Middle frontal gyrus (tissue), 1 donor: ENCODE data around the gene ABRAXAS1.

Experiments
- DNase-seq: peaks from one replicate; pipeline ENCODE4 v3.0.0-alpha.2; 2015; ENCODE audit warnings: low spot score; ENCODE audit errors: extremely low spot score

Gene ABRAXAS1

DNA sequence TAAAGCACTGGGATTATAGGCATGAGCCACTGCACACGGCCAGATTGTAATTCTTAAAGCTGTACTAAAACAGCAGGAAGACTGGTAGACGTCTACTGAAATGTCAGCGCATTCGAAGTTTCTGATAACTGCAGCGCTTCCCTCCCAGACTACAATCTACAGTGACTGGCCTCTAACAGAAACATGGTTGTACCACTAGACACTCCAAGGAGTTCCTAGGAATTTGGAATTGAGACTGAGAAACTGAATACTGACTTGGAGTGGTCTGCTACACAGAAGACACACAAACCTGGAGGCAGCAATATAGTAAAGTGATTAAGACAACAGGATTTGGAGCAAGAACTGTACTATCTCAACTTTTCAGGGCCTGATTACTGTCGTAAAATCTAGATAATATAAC, 30.2 kb downstream of the ABRAXAS1 start:
- no peak for DNase-seq

DNA sequence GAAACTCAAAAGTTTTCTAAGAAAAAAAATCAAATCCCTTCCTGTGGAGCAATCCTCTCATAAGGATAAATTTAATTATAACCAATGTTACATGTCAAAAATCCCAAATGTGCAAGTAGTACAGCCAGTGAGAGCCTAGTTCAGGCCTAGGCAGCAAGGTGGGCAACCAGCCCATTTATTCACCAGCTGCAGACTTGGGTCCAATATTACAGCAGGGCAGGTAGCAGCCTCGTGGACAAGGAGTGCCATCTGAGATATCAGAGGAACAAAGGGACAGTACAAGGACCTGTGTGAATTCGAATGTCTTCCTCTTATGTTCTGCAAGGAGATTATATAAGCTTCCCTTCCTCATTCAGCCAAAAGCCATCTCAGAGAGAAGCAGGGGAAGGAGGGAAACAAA, 35.9 kb downstream of the ABRAXAS1 start:
- DNase-seq = no peak

DNA sequence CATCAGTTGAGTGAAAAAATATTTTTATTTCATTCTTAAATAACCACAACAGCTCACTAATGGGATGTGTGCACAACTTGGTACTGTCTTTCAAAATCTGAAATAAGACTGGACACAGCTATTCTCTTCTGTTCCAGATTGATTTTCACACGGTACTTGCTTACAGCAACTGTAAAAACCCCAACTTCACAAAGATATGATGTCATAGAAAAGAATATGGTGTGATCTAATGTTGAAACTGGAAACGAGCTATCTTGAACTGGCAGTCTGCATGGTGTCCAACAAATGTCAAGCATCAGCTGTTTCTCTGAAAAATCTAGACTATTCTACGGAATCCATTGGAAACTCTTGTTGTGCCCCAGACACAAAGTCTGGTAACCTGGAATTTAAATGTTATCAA, 44.0 kb downstream of the ABRAXAS1 start:
- no peak for DNase-seq

DNA sequence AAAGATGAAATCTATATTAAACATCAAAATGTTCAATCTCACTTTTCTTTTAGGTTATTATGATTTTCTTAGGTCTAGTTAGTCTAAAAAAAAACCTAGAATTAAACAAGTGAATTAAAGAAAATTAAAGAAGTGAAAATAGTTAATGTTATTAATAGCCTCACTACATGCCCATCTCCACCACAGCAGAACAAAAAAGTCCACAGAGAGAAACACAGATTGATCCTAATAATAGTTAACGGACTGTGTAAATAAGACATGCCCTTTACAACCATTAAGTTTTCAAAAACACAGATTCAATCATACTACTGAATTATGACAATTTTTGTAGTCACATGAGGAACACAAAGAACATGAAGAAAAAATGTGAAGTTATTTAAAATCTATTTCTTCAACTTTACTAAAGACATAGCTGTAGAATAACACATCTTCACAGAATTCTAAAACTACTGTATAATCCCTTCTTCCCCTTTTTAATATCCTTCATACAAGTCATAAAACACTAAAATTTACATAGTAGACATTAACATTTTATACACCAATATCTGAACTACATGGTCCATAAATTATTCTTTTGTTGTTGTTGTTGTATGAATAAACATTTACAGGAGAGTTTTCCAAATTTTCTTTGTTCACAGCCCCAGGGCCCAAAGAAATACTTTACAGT, 44.6 kb downstream of the ABRAXAS1 start:
- no peak for DNase-seq

DNA sequence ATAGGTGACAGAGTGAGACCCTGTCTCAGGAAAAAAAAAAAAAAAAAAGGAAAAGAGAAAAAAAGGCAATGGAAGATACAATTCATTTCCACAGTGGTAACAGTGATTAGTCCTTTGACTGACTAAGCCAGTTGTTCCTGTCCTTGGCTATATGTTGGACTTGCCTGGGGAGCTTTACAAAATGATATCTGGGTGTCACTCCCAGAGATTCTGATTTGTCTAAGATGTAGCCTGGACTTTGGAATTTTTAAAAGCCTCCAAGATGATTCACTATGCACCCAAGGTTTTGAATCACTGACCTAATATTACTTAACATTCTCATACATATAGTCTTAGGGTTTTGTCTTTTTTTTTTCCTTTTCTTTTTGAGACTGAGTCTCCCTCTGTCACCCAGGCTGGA, 46.2 kb downstream of the ABRAXAS1 start:
- DNase-seq = no peak

DNA sequence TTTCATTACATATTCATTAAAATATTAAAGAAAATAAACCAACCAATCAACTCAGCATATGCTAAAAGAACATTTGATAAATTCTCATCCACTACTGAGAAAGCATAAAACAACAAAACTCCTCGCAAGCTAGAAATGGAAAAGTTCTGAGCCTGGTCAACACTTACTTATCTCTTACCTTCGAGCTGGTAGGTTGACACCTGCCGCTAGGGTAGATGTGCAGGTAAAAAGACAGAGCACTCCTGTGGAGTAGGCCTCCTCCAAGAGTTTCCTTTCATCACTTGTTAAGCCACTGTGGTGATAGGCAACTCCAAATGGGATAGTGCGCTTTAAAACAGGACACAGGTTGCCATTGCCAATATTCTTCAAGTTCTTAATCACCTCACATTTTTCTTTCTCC, 48.2 kb downstream of the ABRAXAS1 start:
- no peak for DNase-seq

DNA sequence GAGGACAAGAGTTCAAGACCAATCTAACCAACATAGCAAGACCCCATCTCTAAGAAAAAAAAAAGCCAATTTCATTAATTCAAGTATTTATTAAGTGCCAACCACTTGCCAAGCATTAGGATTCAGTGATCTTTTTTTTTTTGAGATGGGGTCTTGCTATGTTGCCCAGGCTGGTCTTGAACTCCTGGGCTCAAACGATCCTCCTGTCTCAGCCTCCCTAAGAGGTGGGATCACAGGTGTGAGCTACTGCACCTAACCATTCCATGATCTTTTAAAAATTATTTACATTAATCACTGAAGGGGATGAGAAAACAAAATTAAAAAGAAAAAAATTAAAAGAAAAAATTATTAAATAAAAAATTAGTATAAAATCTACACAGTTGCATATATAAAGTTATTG, 53.7 kb downstream of the ABRAXAS1 start:
- DNase-seq = no peak

DNA sequence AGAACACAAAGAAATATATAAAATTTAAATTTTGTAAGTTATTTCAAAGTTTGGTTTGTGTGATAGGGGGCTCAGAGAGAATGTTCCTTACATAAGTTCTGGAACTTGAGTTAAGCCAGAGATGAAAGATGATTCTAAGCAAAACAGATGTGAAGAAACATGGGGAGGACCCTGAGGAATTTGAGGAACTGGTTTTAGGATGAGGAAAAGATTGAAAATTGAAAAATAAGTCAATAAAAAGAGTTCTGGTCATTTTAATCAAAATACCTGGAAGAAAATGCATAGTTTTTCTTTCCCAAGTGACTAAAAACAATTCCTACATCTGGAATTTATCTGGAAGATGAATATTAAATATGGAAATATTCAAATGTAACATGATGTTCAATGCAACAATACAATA, 66.7 kb downstream of the ABRAXAS1 start:
- no peak for DNase-seq

DNA sequence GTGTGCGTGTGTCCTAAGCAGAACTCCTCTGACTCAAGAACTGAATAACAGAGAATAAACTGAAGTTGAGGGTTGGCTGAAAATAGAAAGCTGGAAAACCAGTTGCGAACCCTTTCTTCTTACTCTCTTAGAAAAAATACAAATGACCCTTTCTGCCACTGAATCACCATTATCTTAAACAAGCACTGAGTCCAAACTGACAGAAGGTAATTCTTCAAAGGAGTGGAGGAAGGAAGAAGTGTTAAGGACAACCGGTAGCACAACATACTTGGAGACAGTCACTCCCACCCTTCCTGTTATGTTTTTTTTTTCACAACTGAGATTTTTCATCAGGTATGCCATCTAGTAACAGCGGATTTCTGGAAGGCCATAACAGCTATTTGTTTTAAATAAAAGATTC, 67.3 kb downstream of the ABRAXAS1 start:
- no peak for DNase-seq

DNA sequence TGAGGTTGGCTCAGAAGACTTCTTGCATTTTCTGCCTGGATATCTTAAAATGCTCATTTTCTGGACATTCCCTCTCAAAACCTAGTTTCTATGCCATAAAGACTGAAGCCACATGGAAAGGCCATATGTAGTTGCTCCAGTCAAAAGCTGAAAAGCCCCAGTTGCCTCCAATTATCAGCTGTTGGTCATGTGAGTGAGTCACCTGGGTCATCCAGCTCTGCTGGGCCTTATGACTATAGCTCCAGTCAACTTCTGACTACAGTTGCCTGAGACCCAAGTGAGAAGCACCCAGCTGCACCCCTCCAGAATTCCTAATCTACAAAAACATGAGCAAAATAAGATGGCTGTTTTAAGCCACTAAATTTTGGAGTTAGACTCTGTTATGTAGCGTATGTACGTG, 71.2 kb downstream of the ABRAXAS1 start:
- no peak for DNase-seq
